Measurements from ENCODE around the gene GOLGA2.

GOLGA2 gene

DNA sequence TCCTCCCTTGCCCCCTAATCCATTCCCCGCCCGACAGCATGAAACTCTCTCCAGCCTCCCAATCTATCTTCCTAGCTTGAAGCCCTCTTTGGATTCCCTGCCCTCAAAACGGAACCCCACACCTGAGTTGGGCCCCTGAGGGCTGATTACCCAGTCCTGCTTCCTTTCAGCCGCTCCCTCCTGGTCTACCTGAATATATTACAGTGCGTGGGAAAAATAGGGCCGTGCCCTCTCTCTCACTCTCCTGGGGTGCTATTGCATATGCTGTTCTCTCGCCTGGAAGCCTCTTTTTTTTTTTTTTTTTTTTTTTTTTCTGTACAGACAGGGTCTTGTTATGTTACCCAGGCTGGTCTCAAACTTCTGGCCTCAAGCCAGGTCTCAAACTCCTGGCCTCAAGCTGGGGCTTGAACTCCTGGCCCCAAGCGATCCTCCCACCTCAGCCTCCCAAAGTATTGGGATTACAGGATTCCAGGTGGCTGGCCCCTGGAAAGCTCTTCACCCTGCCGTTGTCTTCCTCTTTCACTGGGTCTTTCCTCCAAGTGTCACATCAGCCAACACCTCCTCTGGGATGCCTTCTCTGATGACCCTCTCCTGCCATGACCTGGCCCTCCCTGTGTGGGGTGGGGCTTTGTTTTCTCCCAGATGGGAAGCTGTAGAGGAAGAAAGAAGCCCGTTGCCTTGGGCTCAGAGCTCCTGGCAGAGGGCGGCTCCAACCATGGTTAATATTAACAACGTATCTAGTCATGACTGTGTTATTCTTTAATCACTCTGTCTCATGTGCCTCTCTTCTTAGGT, 64.4 kb downstream of the GOLGA2 start:
- no peak for DNase-seq

DNA sequence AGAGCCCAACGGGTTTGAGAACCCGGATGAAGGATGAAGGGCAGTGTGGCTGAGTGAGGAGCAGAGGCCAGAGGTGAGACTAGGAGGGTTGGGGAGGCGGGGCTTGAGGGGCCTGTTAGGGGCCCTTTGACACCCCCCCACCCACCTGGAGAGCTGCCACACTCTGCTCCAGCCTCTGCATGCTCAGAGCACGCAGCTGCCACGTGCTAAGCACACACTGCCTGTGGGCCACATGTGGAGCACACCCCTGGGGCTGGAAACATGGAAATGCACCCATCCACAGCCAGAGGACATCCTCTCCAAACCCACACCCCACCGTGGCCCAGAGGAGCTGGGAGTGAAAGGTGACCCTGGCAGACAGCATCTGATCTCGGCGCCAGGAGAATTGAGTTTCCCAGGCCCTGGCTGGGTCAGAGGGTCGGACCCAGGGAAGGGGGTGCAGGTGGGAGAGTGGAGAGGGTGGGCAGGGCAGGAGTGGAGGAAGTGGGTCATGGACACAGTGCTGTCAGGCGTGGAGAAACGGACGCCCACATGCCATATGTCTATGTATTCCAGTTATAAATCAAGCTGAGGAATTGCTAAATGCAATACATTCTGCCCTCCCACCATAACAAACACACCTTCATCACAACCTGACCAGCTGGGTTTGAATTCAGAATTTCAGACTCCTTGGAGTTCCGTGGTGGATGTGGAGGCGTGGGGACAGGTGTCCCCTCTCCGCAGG, 66.7 kb downstream of the GOLGA2 start:
- DNase-seq, result no peak

DNA sequence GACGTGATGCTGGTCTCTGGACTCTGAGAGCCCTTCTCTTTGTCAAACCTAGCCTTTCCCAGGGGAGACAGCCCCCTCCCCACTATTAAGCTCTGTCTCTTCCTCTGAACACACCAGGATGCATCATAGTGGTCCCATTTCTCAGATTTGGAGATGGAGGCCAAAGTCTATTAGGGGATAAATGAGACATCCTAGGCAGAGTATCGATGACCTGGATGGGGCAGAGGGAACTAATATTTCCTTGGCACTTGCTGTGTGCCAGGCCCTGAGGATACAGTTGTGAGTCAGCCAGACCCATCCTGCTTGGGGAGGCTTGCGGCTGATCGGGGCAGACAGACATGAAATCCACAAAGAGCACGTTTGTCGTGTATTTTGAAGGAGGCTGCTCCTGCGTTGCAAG, 67.4 kb downstream of the GOLGA2 start:
- no peak for DNase-seq

DNA sequence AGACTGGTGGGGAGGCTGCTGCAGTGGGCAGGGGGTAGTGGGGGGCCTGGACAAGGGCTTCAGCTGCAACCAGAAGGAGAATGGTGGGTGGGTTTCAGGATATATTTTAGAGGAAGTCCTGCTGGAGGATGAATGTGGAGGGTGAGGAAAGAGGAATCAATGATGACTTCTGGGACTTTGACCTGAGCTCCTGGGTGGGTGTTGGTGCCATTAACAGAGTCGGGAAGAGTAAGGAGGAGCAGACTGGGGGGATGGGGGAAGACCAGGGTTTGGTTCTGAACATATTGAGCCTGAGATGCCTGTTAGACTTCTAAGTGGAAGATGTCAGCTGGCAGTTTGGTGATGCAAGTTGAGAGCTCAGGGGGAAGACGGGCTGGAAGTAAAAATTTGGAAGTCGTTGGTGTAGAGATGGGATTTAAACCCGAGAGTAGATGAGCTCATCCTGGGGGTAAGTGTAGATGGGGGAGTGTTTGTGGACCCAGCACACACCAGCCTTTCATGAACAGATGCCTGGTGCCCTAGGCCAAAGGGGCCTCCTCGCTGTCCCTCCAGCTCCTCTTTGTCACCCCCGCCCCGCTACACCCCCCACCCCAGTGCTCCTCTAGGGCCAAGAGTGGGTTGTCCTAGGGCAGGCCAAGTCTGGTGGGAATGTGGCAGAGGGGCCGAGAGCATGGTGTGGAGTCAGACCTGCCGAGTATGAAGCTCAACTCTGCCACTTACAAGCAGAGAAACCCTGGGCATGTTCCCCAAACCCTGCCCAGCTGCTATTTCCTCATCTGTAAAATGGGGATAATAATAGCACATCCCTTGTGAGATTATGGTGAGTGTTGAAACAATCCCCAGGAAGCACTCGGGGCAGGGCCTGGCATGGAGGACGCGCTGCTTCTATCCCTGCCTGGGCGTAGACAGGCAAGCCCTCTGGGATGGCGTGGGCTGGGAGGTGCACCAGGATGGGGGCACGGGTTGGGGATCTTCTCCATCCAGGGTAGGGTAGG, 68.6 kb downstream of the GOLGA2 start:
- no peak for DNase-seq

DNA sequence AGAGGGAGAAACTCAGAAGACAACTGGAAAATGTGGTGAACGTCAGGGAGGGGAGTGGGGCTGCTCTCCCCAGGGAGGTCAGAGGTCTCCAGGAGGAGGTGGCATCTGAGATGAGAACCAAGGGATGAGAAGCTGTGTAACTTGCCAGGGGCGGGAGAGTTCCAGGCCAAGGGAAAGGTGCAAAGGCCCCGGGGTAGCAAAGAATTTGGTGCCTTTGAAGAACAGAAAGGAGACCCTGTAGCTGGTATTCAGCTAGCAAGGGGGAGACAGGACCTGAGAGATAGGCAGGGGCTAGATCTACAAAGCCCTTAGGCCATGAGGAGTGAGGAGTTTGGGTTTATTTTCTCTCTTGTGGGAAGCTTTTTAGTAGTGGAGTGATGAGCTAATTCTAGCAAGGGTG, 69.3 kb downstream of the GOLGA2 start:
- no peak for DNase-seq
